Uterus (tissue), 4 donors: Measurements from ENCODE around the gene NFIA. TPM values are rescaled to one million over a fixed set of nuclear protein-coding genes. Genes with fewer than 3 reads are reported as not detected.

Source experiments
- DNase-seq, 2 donors: peaks; one replicate each; pipeline ENCODE4 v3.0.0-alpha.2; 2019 to 2020
- H3K27ac ChIP-seq, 2 donors: fragments of 200-600 bp; sonication (generic); 1 replicate in 1 of 2; 2 replicates in 1 of 2; pipeline ENCODE4 v1.5.1; 2016 to 2018
- H3K27me3 ChIP-seq, 2 donors: fragments of 200-600 bp; sonication (generic); one replicate each; pipeline ENCODE4 v1.5.1; 2018 to 2019; ENCODE audit warnings: control low read depth in 1 of 2
- H3K36me3 ChIP-seq, 2 donors: fragments of 200-600 bp; sonication (generic); one replicate each; pipeline ENCODE4 v1.5.1; 2019; ENCODE audit warnings: control low read depth in 1 of 2
- H3K4me1 ChIP-seq, 2 donors: fragments of 200-600 bp; sonication (generic); one replicate each; pipeline ENCODE4 v1.5.1; 2018 to 2019; ENCODE audit warnings: control low read depth in 1 of 2
- H3K4me3 ChIP-seq, 2 donors: fragments of 200-600 bp; sonication (generic); 1 replicate in 1 of 2; 2 replicates in 1 of 2; pipeline ENCODE4 v1.5.1; 2018 to 2019; ENCODE audit warnings: mild to moderate bottlenecking in 1 of 2
- H3K9me3 ChIP-seq, 2 donors: fragments of 200-600 bp; sonication (generic); one replicate each; pipeline ENCODE4 v1.5.1; 2019; ENCODE audit warnings: control low read depth in 1 of 2
- CTCF ChIP-seq, 4 experiments: fragments of 200-600 bp in 2 of 4; fragments of 450-650 bp in 2 of 4; sonication (generic) in 2 of 4; IDR thresholded peaks; one replicate each; pipeline ENCODE4 v1.5.1; 2016 to 2019; ENCODE audit warnings: antibody characterized with exemption in 4 of 4, mild to moderate bottlenecking in 2 of 4, moderate library complexity in 1 of 4
- POLR2A ChIP-seq, 2 donors: fragments of 450-650 bp; IDR thresholded peaks; one replicate each; pipeline ENCODE4 v1.6.1; 2016; ENCODE audit warnings: antibody characterized with exemption in 2 of 2, mild to moderate bottlenecking in 1 of 2, moderate library complexity in 1 of 2
- intact Hi-C: fragments of 100-400 bp; cut with DNase I; formaldehyde crosslinking; loops from one replicate; pipeline ENCODE4 v1.15.1; 2023; ENCODE audit warnings: low total_unique reads
- total RNA-seq, 4 donors: library from RNA; depleted of rRNA in 3 of 4; stranded (reverse); fragments of >200 nt in 3 of 4; gene quantifications; one replicate each; pipeline versions ENCODE4 v1.1.0 to v1.2.4, GENCODE V29; 2014 to 2023
- donor health status: DM: yes; HTN: yes; CAD: no.

The NFIA gene
- total RNA-seq, 4 donors from 2014 or later, result 49.2 to 116 (median 64.9) TPM

- Histone ChIP-seq H3K4me3 (no peak overlapping the region), H3K9me3 (no peaks in the 10 kb centered on the region), H3K27ac (no peak overlapping the region), H3K4me1 (no peaks in the 10 kb centered on the region), H3K27me3 (no peaks in the 10 kb centered on the region), H3K36me3 (no peaks in the 10 kb centered on the region)
- intact Hi-C loops, result no loop called here
- no peak for DNase-seq
- TF ChIP-seq POLR2A (IDR thresholded peaks at IDR 0.05) (no peak), CTCF (IDR thresholded peaks at IDR 0.05) (no peak)
Measured at GRCh38 chr1:61310538-61310937, 228.2 kb downstream of the NFIA start.

- H3K27ac ChIP-seq, result no peak overlapping the region
- H3K4me3 ChIP-seq, result no peak overlapping the region
- H3K27me3 ChIP-seq, result no peaks in the 10 kb centered on the region
- H3K36me3 ChIP-seq, result no peaks in the 10 kb centered on the region
- DNase-seq, result no peak
- TF ChIP-seq CTCF (IDR thresholded peaks at IDR 0.05) (no peak), POLR2A (IDR thresholded peaks at IDR 0.05) (no peak)
- no peaks in the 10 kb centered on the region for H3K9me3 ChIP-seq
- intact Hi-C loops, result no loop called here
- peaks cover 0 to 3% of the 10 kb centered on the region in 2 donors for H3K4me1 ChIP-seq
Measured at GRCh38 chr1:61313906-61314422, 231.6 kb downstream of the NFIA start.

- intact Hi-C loops, result no loop called here
- H3K4me1 ChIP-seq, result peaks cover 0 to 3% of the 10 kb centered on the region in 2 donors
- H3K9me3 ChIP-seq, result no peaks in the 10 kb centered on the region
- no peak overlapping the region for H3K4me3 ChIP-seq
- no peak for TF ChIP-seq CTCF (IDR thresholded peaks at IDR 0.05)
- no peak for TF ChIP-seq POLR2A (IDR thresholded peaks at IDR 0.05)
- no peaks in the 10 kb centered on the region for H3K36me3 ChIP-seq
- no peak overlapping the region for H3K27ac ChIP-seq
- H3K27me3 ChIP-seq, result no peaks in the 10 kb centered on the region
- no peak for DNase-seq
Measured at GRCh38 chr1:61315011-61315410, 232.7 kb downstream of the NFIA start.

GRCh38 chr1:61316493-61316892 is 234.1 kb downstream of the NFIA start:
- no peak for TF ChIP-seq CTCF (IDR thresholded peaks at IDR 0.05)
- TF ChIP-seq POLR2A (IDR thresholded peaks at IDR 0.05), result no peak
- H3K36me3 ChIP-seq, result no peaks in the 10 kb centered on the region
- intact Hi-C loops, result no loop called here
- no peak overlapping the region for H3K4me3 ChIP-seq
- H3K4me1 ChIP-seq, result peaks cover 0 to 3% of the 10 kb centered on the region in 2 donors
- no peaks in the 10 kb centered on the region for H3K27me3 ChIP-seq
- no peaks in the 10 kb centered on the region for H3K9me3 ChIP-seq
- DNase-seq, result no peak
- no peak overlapping the region for H3K27ac ChIP-seq

- TF ChIP-seq POLR2A (IDR thresholded peaks at IDR 0.05) (no peak), CTCF (IDR thresholded peaks at IDR 0.05) (no peak)
- no peak overlapping the region for H3K4me3 ChIP-seq
- peak overlapping the region; percentile 57 to 67 for H3K27ac ChIP-seq
- peaks cover 0 to 3% of the 10 kb centered on the region in 2 donors for H3K4me1 ChIP-seq
- no peaks in the 10 kb centered on the region for H3K36me3 ChIP-seq
- H3K27me3 ChIP-seq, result no peaks in the 10 kb centered on the region
- intact Hi-C loops, result no loop called here
- peak in 1 of 2 donors; percentile 65 for DNase-seq
- no peaks in the 10 kb centered on the region for H3K9me3 ChIP-seq
Measured at GRCh38 chr1:61318319-61319125, 236.2 kb downstream of the NFIA start.
